ENCODE results near the gene RPS14. TPM values are rescaled to one million over a fixed set of nuclear protein-coding genes. Genes with fewer than 3 reads are reported as not detected.

RPS14 gene
- total and polyA plus RNA-seq, 9 of the 15 experiments (the other 6 are each of a cell fraction or from before 2014, with no cell fraction given), result 1,824 to 5,983 (median 3,017) TPM

DNA sequence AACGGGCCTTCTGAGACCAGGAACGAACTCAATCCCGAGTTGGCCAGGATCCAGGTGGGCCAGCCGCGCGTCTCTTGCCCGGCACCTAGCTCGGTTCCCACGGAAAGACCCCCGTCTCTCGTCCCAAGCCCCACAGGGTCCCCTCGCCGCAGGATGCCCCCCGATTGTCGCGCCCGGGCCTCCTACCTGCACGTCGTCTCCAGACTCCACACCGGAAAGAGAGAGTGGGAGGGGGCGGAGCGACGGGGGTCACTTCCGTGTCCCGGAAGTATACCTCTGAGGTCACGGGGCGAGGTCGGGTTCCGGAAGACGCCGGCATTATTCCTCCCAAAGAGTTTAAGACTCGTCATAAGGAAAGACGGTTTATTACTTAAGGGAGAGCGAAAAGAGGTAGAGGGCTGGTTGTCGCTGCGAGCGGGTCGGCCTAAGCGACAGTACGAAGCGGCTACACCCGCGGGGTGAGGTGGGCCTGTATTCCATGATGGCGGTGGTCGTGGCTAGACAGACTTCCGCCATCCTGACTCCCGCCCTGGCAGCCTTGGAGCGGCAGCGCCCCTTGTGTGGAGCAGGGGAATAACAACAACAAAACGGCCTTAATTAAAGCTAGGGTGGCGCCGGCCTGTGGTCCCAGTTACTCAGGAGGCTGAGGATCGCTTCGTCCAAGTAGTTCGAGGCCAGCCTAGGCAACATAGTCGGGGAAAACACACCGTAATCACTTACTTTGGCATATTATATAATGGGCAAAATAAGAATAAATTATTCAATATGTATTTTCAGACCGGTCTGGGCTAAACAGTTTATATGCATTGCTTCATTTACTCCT, at the start of gene RPS14 (continued):
- no peak for TF ChIP-seq MITF (IDR thresholded peaks at IDR 0.05)
- TF ChIP-seq SIN3B (IDR thresholded peaks at IDR 0.05; ENCODE audit: low read depth), result peak; percentile 90
- peak; percentile 50 to 64; a peak in 3 of 4 replicates for TF ChIP-seq TEAD1 (CRISPR knock-in tag; IDR thresholded peaks at IDR 0.05)
- peak; percentile 68; the same call in 1 of the 2 replicates for TF ChIP-seq THRAP3 (IDR thresholded peaks at IDR 0.05; ENCODE audit: borderline replicate concordance)
- TF ChIP-seq, protein P1, sequence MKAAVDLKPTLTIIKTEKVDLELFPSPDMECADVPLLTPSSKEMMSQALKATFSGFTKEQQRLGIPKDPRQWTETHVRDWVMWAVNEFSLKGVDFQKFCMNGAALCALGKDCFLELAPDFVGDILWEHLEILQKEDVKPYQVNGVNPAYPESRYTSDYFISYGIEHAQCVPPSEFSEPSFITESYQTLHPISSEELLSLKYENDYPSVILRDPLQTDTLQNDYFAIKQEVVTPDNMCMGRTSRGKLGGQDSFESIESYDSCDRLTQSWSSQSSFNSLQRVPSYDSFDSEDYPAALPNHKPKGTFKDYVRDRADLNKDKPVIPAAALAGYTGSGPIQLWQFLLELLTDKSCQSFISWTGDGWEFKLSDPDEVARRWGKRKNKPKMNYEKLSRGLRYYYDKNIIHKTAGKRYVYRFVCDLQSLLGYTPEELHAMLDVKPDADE (conservative IDR thresholded peaks at IDR 0.05; ENCODE audit: control insufficient read depth, low read depth, low read length), result peak; percentile 46; the same call in 1 of the 2 replicates
- TF ChIP-seq, protein P2, sequence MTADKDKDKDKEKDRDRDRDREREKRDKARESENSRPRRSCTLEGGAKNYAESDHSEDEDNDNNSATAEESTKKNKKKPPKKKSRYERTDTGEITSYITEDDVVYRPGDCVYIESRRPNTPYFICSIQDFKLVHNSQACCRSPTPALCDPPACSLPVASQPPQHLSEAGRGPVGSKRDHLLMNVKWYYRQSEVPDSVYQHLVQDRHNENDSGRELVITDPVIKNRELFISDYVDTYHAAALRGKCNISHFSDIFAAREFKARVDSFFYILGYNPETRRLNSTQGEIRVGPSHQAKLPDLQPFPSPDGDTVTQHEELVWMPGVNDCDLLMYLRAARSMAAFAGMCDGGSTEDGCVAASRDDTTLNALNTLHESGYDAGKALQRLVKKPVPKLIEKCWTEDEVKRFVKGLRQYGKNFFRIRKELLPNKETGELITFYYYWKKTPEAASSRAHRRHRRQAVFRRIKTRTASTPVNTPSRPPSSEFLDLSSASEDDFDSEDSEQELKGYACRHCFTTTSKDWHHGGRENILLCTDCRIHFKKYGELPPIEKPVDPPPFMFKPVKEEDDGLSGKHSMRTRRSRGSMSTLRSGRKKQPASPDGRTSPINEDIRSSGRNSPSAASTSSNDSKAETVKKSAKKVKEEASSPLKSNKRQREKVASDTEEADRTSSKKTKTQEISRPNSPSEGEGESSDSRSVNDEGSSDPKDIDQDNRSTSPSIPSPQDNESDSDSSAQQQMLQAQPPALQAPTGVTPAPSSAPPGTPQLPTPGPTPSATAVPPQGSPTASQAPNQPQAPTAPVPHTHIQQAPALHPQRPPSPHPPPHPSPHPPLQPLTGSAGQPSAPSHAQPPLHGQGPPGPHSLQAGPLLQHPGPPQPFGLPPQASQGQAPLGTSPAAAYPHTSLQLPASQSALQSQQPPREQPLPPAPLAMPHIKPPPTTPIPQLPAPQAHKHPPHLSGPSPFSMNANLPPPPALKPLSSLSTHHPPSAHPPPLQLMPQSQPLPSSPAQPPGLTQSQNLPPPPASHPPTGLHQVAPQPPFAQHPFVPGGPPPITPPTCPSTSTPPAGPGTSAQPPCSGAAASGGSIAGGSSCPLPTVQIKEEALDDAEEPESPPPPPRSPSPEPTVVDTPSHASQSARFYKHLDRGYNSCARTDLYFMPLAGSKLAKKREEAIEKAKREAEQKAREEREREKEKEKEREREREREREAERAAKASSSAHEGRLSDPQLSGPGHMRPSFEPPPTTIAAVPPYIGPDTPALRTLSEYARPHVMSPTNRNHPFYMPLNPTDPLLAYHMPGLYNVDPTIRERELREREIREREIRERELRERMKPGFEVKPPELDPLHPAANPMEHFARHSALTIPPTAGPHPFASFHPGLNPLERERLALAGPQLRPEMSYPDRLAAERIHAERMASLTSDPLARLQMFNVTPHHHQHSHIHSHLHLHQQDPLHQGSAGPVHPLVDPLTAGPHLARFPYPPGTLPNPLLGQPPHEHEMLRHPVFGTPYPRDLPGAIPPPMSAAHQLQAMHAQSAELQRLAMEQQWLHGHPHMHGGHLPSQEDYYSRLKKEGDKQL (CRISPR knock-in tag; IDR thresholded peaks at IDR 0.05; ENCODE audit: borderline replicate concordance), result no peak
- TF ChIP-seq ZFPM2 (CRISPR knock-in tag; IDR thresholded peaks at IDR 0.05), result peak; percentile 52; the same call in 1 of the 2 replicates
- peak; percentile 91 to 96 for TF ChIP-seq MNT (conservative IDR thresholded peaks at IDR 0.05)
- peak; percentile 98 for TF ChIP-seq GABPB1 (CRISPR knock-in tag; IDR thresholded peaks at IDR 0.05)
- peak in 1 of 2 experiments; percentile 96; a peak in 2 of 4 replicates for TF ChIP-seq KDM4B (IDR thresholded peaks at IDR 0.05; ENCODE audit: borderline replicate concordance in 2 of 2, low read depth in 1 of 2)
- no peak for TF ChIP-seq SRSF1 (IDR thresholded peaks at IDR 0.05; ENCODE audit: low read depth, low read length)
- peak; percentile 88 for TF ChIP-seq TOE1 (IDR thresholded peaks at IDR 0.05; ENCODE audit: borderline replicate concordance)
- no peak for TF ChIP-seq TOE1 (CRISPR knock-in tag; IDR thresholded peaks at IDR 0.05; ENCODE audit: borderline replicate concordance, low read depth)
- peak; percentile 83 for TF ChIP-seq EGR1 (conservative IDR thresholded peaks at IDR 0.05)
- TF ChIP-seq RBM39 (optimal IDR thresholded peaks at IDR 0.05; ENCODE audit: low read depth, low read length), result peak; percentile 20
- peak; percentile 98 for TF ChIP-seq DIDO1 (tag; IDR thresholded peaks at IDR 0.05; ENCODE audit: low read depth)
- peak; percentile 55; the same call in 1 of the 2 replicates for TF ChIP-seq ZNF79 (CRISPR knock-in tag; IDR thresholded peaks at IDR 0.05; ENCODE audit: low read depth)
